ENCODE results near the gene RUSC2. TPM values are rescaled to one million over a fixed set of nuclear protein-coding genes. Genes with fewer than 3 reads are reported as not detected.
"Not testable (repeated sequence)": the region's sequence is repeated elsewhere in the genome, so short reads cannot be mapped to it uniquely, and the experiment has no call there.

The RUSC2 gene, protein sequence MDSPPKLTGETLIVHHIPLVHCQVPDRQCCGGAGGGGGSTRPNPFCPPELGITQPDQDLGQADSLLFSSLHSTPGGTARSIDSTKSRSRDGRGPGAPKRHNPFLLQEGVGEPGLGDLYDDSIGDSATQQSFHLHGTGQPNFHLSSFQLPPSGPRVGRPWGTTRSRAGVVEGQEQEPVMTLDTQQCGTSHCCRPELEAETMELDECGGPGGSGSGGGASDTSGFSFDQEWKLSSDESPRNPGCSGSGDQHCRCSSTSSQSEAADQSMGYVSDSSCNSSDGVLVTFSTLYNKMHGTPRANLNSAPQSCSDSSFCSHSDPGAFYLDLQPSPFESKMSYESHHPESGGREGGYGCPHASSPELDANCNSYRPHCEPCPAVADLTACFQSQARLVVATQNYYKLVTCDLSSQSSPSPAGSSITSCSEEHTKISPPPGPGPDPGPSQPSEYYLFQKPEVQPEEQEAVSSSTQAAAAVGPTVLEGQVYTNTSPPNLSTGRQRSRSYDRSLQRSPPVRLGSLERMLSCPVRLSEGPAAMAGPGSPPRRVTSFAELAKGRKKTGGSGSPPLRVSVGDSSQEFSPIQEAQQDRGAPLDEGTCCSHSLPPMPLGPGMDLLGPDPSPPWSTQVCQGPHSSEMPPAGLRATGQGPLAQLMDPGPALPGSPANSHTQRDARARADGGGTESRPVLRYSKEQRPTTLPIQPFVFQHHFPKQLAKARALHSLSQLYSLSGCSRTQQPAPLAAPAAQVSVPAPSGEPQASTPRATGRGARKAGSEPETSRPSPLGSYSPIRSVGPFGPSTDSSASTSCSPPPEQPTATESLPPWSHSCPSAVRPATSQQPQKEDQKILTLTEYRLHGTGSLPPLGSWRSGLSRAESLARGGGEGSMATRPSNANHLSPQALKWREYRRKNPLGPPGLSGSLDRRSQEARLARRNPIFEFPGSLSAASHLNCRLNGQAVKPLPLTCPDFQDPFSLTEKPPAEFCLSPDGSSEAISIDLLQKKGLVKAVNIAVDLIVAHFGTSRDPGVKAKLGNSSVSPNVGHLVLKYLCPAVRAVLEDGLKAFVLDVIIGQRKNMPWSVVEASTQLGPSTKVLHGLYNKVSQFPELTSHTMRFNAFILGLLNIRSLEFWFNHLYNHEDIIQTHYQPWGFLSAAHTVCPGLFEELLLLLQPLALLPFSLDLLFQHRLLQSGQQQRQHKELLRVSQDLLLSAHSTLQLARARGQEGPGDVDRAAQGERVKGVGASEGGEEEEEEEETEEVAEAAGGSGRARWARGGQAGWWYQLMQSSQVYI (N-terminal part only)
- total RNA-seq, result 1 to 10 TPM; 3.6 to 4.0 TPM

DNA sequence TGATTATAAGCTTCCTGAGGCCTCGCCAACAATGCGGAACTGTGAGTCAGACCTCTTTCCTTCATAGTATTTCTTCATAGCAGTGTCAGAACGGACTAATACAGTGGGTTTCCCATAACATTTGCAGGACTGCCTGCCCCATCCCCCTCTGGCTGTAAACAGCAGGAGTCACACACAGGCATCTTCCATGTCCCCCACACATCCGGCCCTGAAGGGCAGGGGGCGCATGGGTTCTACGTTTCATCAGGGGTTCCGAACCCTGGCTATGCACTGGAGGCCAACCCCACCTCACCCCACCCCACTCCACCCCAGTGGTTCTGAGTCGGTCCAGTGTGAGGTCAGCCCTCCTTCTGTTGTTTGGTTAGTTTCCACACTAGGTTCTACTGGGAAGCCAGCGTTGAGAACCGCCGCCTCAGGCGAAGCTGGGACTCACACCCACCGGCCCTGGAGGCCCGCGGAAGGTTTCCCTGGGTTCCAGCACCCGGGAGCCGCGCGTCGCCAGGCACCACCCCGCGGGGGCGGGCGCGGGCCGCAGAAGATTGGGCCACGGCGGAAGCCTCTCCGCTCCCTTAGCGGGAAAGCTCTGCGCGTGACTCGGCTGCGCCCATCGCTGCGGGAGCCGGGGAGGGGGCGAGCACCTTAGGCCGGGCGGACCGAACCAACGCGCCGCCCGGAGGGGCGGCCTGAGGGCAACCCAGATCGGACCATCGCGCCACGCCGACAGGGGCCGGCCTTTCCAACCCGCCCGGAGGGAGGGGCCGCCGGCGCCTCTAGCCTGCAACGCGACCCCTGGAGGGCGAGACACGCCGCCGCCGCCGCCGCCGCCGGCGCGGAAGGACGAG, at the start of gene RUSC2:
Gene RUSC2 (plus strand): TSS at position 799 of the 842 bp plus-strand sequence. CDS start 56,411 bp downstream, outside the sequence.
- Mint-ChIP-seq H3K4me1 (peaks cover 40% of the 10 kb centered on the region), H3K36me3 (ENCODE audit: low read depth) (no peaks in the 10 kb centered on the region), H3K27ac (peak within 1 kb of the TSS; percentile 85), H3K4me3 (peak within 1 kb of the TSS; percentile 81), H3K9me3 (peaks cover 3% of the 10 kb centered on the region), H3K27me3 (peaks cover 14% of the 10 kb centered on the region)
- POLR2A ChIA-PET, result no interaction called here
- CTCF ChIA-PET, result interaction anchor here (0.8 to 1.4 kb wide), 3 partner anchors 64 to 372 kb away, joined by 3 to 6 read pairs (median 3); no protein-coding TSS in a partner anchor
- DNase-seq, result peak; percentile 64

- no peak overlapping the region for H3K27ac Mint-ChIP-seq
- no peaks in the 10 kb centered on the region for H3K4me1 Mint-ChIP-seq
- DNase-seq, result no peak
- peaks cover 30% of the 10 kb centered on the region for H3K27me3 Mint-ChIP-seq
- H3K4me3 Mint-ChIP-seq, result no peak overlapping the region
- POLR2A ChIA-PET, result no interaction called here
- no peaks in the 10 kb centered on the region for H3K36me3 Mint-ChIP-seq (ENCODE audit: low read depth)
- no peaks in the 10 kb centered on the region for H3K9me3 Mint-ChIP-seq
- CTCF ChIA-PET, result interaction anchor here (0.6 kb wide), 1 partner anchor 215 kb away, joined by 4 read pairs; no protein-coding TSS in a partner anchor
Observed at GRCh38 chr9:35446012-35446411, 43.9 kb upstream of the RUSC2 start.

- Mint-ChIP-seq H3K27me3 (peaks cover 30% of the 10 kb centered on the region), H3K4me3 (no peak overlapping the region), H3K27ac (no peak overlapping the region), H3K36me3 (ENCODE audit: low read depth) (no peaks in the 10 kb centered on the region), H3K4me1 (no peaks in the 10 kb centered on the region), H3K9me3 (no peaks in the 10 kb centered on the region)
- no peak for DNase-seq
- POLR2A ChIA-PET, result no interaction called here
- CTCF ChIA-PET, result no interaction called here
Observed at GRCh38 chr9:35448496-35448895, 41.4 kb upstream of the RUSC2 start.

DNA sequence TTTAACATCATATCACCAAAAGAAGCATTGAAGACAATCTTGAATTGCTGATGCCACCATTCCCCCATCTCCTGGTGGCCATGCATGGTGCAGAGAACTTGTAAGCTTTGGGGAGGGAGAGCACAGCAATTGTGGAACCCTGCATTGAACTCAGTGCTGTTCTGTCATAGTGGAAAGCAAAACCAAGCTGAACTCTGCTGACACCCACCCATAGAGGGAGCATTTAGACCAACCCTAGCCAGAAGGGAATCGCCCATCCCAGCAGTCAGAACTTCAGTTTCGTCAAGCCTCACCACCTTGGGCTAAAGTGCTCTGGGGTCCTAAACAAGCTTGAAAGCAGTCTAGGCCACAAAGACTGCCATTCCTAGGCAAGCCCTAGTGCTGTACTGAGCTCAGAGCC, 37.4 kb upstream of the RUSC2 start:
- Mint-ChIP-seq H3K4me3 (no peak overlapping the region), H3K36me3 (ENCODE audit: low read depth) (no peaks in the 10 kb centered on the region), H3K27ac (no peak overlapping the region), H3K4me1 (no peaks in the 10 kb centered on the region), H3K27me3 (peaks cover 27% of the 10 kb centered on the region), H3K9me3 (peaks cover 8% of the 10 kb centered on the region)
- no peak for DNase-seq
- ChIA-PET POLR2A (no interaction called here), CTCF (no interaction called here)

DNA sequence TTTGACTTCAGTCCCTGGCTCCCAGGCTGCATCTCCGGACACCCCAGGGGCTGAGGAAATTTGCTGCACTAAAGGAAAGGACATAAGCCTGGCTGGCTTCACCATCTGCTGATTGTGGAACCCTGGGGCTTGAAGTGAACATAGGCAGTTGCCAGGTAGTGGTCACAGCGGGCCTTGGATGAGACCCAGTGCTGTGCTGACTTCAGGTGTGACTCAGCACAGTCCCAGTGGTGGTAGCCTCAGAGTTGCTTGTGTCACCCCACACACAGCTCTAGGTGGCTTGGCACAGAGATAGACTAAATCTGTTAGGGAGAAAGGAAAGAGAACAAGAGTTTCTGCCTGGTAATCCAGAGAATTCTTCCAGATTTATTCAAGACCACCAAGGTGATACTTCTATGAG, 36.1 kb upstream of the RUSC2 start:
- Mint-ChIP-seq H3K4me3 (no peak overlapping the region), H3K27ac (no peak overlapping the region), H3K36me3 (ENCODE audit: low read depth) (no peaks in the 10 kb centered on the region), H3K27me3 (peaks cover 22% of the 10 kb centered on the region), H3K4me1 (no peaks in the 10 kb centered on the region), H3K9me3 (peaks cover 8% of the 10 kb centered on the region)
- ChIA-PET CTCF (no interaction called here), POLR2A (no interaction called here)
- DNase-seq, result no peak

DNA sequence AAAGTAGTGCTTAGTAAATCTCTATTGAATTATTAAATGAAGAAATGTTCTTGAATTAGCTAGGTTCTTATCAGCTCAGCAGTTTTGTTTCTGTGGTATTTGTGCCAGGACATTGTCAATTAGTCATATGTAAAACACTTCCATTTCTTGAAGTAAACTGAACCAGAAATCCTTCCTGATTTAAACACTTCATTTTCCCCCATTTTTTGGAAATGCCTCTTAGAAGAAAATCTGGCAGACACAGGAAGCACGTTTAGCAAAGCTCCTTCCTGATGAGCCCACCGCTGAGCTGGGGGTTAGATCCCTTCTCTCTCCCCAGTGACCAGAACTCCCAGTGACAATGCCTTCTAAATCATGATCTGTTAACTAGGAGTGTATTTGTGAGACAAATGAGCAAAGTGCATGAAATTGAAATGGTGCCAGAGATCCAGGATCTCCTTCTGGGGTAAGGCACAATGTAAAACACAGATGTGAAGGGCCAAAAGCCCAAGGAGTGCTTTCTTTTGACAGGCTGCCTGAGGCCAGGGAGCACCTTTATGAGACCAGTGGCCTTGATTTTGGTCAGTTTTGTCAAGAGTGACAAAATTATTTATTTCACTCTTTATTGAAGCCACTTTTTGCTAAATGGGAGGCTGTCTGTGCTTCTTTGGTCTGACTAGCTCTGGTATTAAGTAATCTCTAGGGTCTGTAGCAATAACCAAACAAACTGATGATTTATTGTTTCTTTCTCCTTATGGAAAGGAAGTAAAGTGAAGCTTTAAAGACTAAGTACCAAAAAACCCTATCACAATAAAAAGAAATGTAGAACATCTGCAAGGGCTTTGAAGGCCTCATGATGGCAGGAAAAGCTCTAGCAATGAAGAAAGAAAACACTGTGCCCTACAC, 25.5 kb upstream of the RUSC2 start:
- peaks cover 17% of the 10 kb centered on the region for H3K9me3 Mint-ChIP-seq
- no peak overlapping the region for H3K4me3 Mint-ChIP-seq
- H3K27me3 Mint-ChIP-seq, result peaks cover 30% of the 10 kb centered on the region
- CTCF ChIA-PET, result interaction anchor here (1.1 kb wide), 1 partner anchor 9 kb away, joined by 3 read pairs; no protein-coding TSS in a partner anchor
- POLR2A ChIA-PET, result no interaction called here
- no peak for DNase-seq
- no peaks in the 10 kb centered on the region for H3K4me1 Mint-ChIP-seq
- H3K36me3 Mint-ChIP-seq (ENCODE audit: low read depth), result no peaks in the 10 kb centered on the region
- no peak overlapping the region for H3K27ac Mint-ChIP-seq

DNA sequence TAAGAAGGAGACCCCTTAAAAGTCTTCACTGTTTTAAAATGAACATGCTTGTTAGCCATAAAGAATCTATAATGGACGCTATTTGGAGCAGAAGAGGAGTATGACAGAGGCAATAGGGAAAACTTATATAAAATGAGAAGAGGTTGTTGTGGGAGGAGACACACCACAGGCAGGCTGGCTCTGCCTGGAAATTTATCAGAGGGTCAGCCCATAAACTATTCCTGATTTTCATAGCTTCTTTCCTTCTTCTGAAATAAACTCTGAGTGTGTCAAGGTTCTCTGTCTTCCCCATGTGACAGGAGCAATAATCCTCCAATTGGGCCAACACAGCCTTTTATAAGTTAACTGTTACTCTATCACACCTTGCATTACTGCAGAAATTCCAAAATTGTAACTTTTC, 19.6 kb upstream of the RUSC2 start:
- Mint-ChIP-seq H3K36me3 (ENCODE audit: low read depth) (no peaks in the 10 kb centered on the region), H3K4me3 (no peak overlapping the region), H3K27me3 (peaks cover 30% of the 10 kb centered on the region), H3K9me3 (no peaks in the 10 kb centered on the region), H3K4me1 (no peaks in the 10 kb centered on the region), H3K27ac (peak overlapping the region; percentile 22)
- POLR2A ChIA-PET, result no interaction called here
- no peak for DNase-seq
- CTCF ChIA-PET, result interaction anchor here (1.6 kb wide), 1 partner anchor 10 kb away, joined by 4 read pairs; no protein-coding TSS in a partner anchor

GRCh38 chr9:35470894-35471293, 19.0 kb upstream of the RUSC2 start:
- no peaks in the 10 kb centered on the region for H3K4me1 Mint-ChIP-seq
- CTCF ChIA-PET, result interaction anchor here (1.6 to 1.7 kb wide), 2 partner anchors 9 to 34 kb away, joined by 3 to 4 read pairs; no protein-coding TSS in a partner anchor
- H3K4me3 Mint-ChIP-seq, result no peak overlapping the region

GRCh38 chr9:35476596-35476995, 13.3 kb upstream of the RUSC2 start:
- ChIA-PET POLR2A (no interaction called here), CTCF (interaction anchor here (0.7 kb wide), 1 partner anchor 573 kb away, joined by 3 read pairs; no protein-coding TSS in a partner anchor)
- Mint-ChIP-seq H3K36me3 (ENCODE audit: low read depth) (no peaks in the 10 kb centered on the region), H3K4me3 (no peak overlapping the region), H3K4me1 (no peaks in the 10 kb centered on the region), H3K27me3 (peaks cover 20% of the 10 kb centered on the region), H3K9me3 (no peaks in the 10 kb centered on the region), H3K27ac (no peak overlapping the region)
- no peak for DNase-seq

More at GRCh38 chr9:35470894-35471293, 19.0 kb upstream of the RUSC2 start:
- POLR2A ChIA-PET, result no interaction called here
- no peaks in the 10 kb centered on the region for H3K9me3 Mint-ChIP-seq
- no peak for DNase-seq
- H3K27ac Mint-ChIP-seq, result no peak overlapping the region
- peaks cover 33% of the 10 kb centered on the region for H3K27me3 Mint-ChIP-seq
- H3K36me3 Mint-ChIP-seq (ENCODE audit: low read depth), result no peaks in the 10 kb centered on the region

GRCh38 chr9:35477211-35477855, 12.6 kb upstream of the RUSC2 start:
- POLR2A ChIA-PET; H3K27ac Mint-ChIP-seq; H3K9me3 Mint-ChIP-seq; H3K4me3 Mint-ChIP-seq; H3K36me3 Mint-ChIP-seq (ENCODE audit: low read depth); H3K4me1 Mint-ChIP-seq: not testable (repeated sequence)
- CTCF ChIA-PET, result interaction anchor here (0.7 kb wide), 2 partner anchors 573 to 581 kb away, joined by 3 read pairs; no protein-coding TSS in a partner anchor
- H3K27me3 Mint-ChIP-seq, result peaks cover 20% of the 10 kb centered on the region
- DNase-seq, result peak; percentile 18

GRCh38 chr9:35478871-35479270, 11.0 kb upstream of the RUSC2 start:
- DNase-seq, result no peak
- Mint-ChIP-seq H3K27ac (no peak overlapping the region), H3K4me1 (no peaks in the 10 kb centered on the region), H3K4me3 (no peak overlapping the region), H3K36me3 (ENCODE audit: low read depth) (no peaks in the 10 kb centered on the region), H3K27me3 (peaks cover 17% of the 10 kb centered on the region), H3K9me3 (no peaks in the 10 kb centered on the region)
- CTCF ChIA-PET, result interaction anchor here (1.1 kb wide), 2 partner anchors 8 to 75 kb away, joined by 3 read pairs; no protein-coding TSS in a partner anchor
- POLR2A ChIA-PET, result no interaction called here

Measured in activated CD4-positive, alpha-beta T cell treated with anti-CD3 and anti-CD28 coated beads, Interleukin-2, amount 10 ng/mL, durations not matched to agents 7 days and 5 days (primary cell).